Stimulated activated CD4-positive, alpha-beta T cell treated with anti-CD3 and anti-CD28 coated beads, Interleukin-12 subunit alpha, Interleukin-12 subunit beta, amount 100 ng/mL, for 48 hours (primary cell): Measurements from ENCODE around the gene IL10.
A peak's percentile ranks its signal among the peaks of the same experiment; 100 is the strongest.

Experiments
- DNase-seq, 3 donors: peaks; one replicate each; pipeline ENCODE4 v3.0.0-alpha.2; 2020; ENCODE audit warnings: low read depth in 2 of 3, low spot score in 1 of 3

Gene IL10

GRCh38 chr1:206737729-206738201, 34.5 kb downstream of the IL10 start:
- no peak for DNase-seq

DNA sequence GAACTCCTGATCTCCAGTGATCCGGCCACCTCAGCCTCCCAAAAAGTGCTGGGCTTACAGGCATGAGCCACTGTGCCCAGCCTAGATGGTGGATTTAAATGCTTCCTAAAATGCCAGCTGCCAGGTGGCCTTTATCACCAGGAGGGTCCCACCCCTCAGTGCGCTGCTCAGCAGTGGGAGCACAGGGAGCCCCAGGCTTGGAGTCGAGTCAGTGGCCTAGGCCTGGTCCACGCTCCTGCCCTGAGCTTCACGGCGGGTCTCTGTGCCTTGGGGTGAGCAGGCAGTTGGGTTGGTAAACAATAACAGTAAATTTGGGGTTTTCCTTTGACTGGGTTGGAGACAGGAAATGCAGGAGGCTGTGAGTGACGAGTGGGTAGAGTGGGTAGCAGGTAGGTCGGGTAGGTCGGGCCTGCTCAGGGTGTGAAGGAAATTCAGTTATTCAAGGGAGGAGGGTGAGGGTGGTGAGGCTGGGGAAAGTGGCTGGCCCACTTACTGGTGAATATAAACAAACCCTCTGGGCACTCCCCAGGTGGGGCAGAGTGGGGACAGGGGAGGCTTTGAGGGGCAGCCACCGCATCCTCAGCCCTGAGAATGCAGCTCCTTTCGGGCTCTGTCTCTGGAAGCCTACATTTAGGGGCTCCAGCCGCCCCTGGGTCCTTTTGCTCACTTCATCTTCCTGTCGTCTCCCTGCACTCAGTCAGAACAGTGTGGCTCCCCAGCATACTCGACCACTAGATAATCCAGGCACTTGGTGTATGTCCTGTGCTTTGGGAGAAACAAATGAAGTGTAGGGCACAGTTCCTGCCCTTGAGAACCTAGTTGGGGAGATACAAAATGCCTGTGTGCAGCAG, 35.2 kb downstream of the IL10 start:
- no peak for DNase-seq

DNA sequence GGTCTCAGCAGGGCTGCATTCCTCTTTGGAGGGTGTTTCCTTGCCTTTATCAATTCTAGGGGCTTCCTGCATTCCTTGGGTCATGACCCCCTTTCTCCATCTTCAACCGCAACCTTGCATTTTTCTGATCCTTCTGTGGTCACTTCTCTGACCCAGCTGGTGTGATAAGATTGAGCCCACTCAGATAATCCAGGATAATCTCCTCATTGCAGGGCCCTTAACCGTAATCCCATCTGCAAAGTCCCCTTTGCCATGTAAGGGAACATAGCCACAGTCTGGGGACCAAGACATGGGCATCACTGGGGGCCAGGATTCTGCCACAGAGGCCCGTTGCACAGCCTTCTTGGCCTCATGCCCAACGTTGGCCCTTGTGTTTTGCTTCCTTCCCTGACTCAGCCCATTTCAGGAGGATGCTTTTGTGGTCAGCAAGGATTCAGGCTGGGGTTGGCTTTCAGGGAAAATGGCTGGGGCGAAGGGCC, 36.7 kb downstream of the IL10 start:
- no peak for DNase-seq

GRCh38 chr1:206734499-206735142, 37.7 kb downstream of the IL10 start:
- peak; percentile 50 to 84 (median 73) for DNase-seq

DNA sequence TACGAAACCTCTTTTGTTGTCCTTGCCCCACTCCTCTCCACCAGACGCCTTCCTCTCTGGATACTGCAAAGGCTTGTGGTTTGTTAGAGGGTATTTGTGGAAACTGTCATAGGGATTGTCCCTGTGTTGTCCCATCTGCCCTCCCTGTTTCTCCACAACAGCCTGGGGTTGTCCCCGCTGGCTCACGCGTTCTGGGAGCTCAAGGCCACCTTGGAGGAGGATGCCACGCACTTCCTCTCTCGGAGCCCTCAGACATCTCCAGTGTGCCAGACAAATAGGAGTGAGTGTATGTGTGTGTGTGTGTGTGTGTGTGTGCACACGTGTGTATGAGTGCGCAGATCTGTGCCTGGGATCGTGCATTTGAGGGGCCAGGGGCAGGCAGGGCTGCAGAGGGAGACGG, 39.3 kb downstream of the IL10 start:
- DNase-seq = no peak

GRCh38 chr1:206732508-206732907, 39.8 kb downstream of the IL10 start:
- DNase-seq = no peak

GRCh38 chr1:206729507-206729906, 42.8 kb downstream of the IL10 start:
- DNase-seq = no peak

GRCh38 chr1:206729050-206729449, 43.2 kb downstream of the IL10 start:
- DNase-seq = no peak

GRCh38 chr1:206728697-206728987, 43.7 kb downstream of the IL10 start:
- DNase-seq = no peak

GRCh38 chr1:206727981-206728696, 44.2 kb downstream of the IL10 start:
- no peak for DNase-seq

DNA sequence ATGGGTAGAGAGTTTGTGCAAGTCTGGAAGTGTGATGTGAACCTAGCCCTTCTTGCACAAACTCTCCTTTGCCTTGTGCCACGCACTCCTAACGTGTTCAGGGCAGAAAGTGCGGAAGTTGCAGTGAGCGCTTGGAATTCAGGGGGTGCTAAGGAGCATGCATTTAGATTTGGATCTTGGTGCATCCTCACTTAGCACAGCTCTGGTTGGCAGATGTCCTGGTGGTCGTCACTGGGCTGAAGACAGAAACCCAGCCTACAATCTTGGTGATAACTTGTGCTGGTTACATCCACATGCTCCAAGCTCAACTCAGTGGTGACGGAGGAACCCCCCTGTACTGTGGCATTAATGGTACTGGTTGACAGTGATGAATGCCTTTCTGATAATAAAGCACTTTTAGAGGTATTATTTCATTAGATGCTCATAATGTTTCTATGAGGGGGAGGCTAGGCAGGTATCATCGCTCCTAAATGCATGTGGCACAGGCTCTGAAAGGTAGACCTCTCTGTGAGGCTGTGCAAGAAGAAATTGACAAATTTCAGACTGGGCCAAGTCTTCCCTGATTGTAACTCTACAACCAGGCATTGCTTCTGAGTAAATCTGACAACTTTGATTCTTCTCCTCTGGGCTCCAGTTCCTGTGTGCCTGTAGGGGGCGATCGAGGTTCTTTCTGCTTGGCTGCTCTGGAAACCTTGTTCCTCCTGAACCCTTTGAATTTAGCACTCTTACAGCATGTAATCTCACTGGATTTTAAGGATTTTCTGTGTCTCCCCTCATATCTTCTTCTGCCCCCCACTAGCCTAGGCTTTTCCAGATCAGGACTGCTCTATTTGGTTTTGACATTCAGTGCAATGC, 47.0 kb downstream of the IL10 start:
- peak; percentile 25 to 65 (median 53) for DNase-seq

- DNase-seq = no peak
Measured at GRCh38 chr1:206723805-206724472, 48.4 kb downstream of the IL10 start.

DNA sequence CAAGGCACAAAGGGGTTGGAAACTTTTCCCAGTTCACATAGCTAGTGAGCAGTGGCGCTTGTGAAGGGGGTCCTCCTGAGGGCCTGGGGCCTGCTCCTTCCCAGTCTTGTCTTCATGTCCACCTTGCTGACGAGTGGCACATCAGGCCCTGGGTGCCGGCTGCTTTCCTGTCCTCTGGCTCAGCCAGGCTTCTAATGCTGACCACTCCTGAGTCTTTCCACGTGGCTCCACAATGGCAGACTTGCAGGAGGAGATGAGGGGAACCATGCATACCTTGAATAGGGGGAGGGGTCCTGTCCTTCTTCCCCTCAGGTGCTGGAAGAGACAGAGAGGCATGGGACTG, 48.9 kb downstream of the IL10 start:
- DNase-seq = no peak

DNA sequence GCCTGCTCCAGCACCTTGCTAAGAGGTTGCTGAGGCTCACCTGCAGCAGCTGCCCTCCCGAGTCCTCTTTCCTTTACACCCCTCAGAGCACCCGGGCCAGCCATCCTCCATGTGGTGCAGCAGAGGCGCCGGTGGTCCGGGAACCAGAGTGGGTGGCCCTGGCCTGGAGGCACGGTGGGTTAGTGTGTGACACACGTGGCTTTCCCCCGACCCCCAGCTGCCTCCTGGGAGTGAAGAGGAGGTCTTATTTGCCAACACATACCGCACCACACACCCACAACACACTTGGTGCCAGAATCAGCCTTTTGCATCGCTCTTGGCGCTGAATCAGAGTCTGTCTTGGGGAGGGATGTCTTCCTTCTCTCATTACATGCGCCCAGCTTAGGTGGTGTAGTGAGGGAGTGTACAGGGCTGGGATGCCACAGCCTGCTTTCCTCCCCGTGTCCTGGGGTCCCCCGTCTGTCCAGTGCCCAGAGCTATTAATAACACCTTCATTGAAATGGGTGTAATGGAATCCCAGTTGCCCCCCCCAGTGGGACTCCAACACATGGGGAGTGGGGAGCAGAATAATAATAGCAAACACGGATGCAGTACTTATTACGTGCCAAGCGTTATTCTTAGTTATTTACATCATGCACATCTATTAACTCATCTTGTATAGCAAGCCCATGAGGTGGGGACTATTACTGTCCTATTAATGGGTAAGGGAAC, 49.4 kb downstream of the IL10 start:
- no peak for DNase-seq

- DNase-seq = no peak
Measured at GRCh38 chr1:206721454-206721853, 50.8 kb downstream of the IL10 start.

DNA sequence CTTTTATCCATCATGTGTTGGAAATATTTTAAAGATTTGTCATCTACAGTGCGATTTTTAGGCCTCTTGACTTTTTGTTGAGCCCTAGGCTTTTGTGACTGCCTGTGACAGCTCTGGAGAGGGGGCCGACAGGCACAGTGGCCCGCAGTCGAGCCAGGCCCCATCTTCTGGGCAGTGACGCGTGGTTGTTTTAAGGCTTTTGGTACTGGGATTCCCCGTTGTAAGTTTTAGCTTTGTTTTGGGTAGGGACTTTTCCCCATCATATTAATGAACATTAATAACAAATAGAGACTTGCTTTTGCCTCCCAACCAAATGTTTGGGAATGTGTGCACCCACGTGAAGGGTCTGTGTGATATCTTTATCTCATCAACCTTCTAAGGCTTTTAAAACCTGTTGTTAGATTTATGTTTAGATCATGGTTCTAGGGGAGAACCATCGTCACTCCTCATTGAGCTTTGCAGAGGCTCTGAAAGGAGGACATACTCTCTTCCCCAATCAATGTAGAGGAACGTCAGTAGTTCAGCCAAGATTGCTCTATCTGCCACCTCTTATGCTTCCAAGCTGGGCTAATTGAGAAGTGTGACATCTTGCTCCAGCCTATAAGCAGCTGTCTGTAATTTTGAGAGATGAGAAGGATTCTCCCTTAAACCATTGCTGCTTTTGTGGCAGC, 53.0 kb downstream of the IL10 start:
- no peak for DNase-seq

- DNase-seq = no peak
Measured at GRCh38 chr1:206717674-206717989, 54.7 kb downstream of the IL10 start.
